Body of pancreas (tissue), 4 donors: Measurements from ENCODE around the gene TBC1D17. TPM values are rescaled to one million over a fixed set of nuclear protein-coding genes. Genes with fewer than 3 reads are reported as not detected.
A peak's percentile ranks its signal among the peaks of the same experiment; 100 is the strongest.

Experiments used
- ATAC-seq: fragments of 150-250 bp; one replicate; pipeline ENCODE4 v1.9.1; 2016
- DNase-seq, 4 donors: peaks; one replicate each; pipeline ENCODE4 v3.0.0-alpha.2; 2019
- H3K27ac ChIP-seq, 4 donors: fragments of 200-600 bp; sonication (generic); 1 replicate in 3 of 4; 2 replicates in 1 of 4; pipeline versions ENCODE4 v1.5.1 to v1.6.1; 2016 to 2019; ENCODE audit warnings: mild to moderate bottlenecking in 1 of 4, mixed read lengths in 1 of 4, moderate library complexity in 1 of 4
- H3K27me3 ChIP-seq, 2 donors: fragments of 200-600 bp; sonication (generic); one replicate each; pipeline ENCODE4 v1.6.0; 2016; ENCODE audit warnings: mild to moderate bottlenecking in 1 of 2
- H3K36me3 ChIP-seq, 2 donors: fragments of 200-600 bp; sonication (generic); replicated peaks in 1 of 2; 2 replicates each; pipeline ENCODE4 v1.5.1; 2016; ENCODE audit warnings: low read depth in 2 of 2; ENCODE audit not compliant: insufficient read depth in 1 of 2
- H3K4me1 ChIP-seq: fragments of 200-600 bp; sonication (generic); one replicate; pipeline ENCODE4 v1.6.0; 2016
- H3K4me3 ChIP-seq, 2 donors: fragments of 200-600 bp; sonication (generic); 1 replicate in 1 of 2; 2 replicates in 1 of 2; pipeline ENCODE4 v1.5.1; 2016 to 2019
- H3K9me3 ChIP-seq, 3 donors: fragments of 200-600 bp; sonication (generic); 1 replicate in 2 of 3; 2 replicates in 1 of 3; pipeline ENCODE4 v1.5.1; 2016
- POLR2A ChIP-seq, 3 donors: fragments of 450-650 bp; IDR thresholded peaks; one replicate each; pipeline ENCODE4 v1.6.1; 2016; ENCODE audit warnings: antibody characterized with exemption in 3 of 3, mild to moderate bottlenecking in 2 of 3
- WGBS, 2 donors: methylation state at CpG; one replicate each; pipeline ENCODE4 v1.1.5; 2017; 5-methylcytosine and 5-hydroxymethylcytosine counted together
- intact Hi-C: fragments of 100-400 bp; cut with DNase I; formaldehyde crosslinking; loops from one replicate; pipeline ENCODE4 v1.15.1; 2023
- total RNA-seq, 2 donors: library from RNA; depleted of rRNA; stranded (reverse); fragments of >200 nt; gene quantifications; one replicate each; pipeline ENCODE4 v1.1.0, GENCODE V29; 2016
- TF ChIP-seq, protein P1 (sequence below), 7 experiments: fragments of 450-650 bp in 4 of 7; fragments of 200-600 bp in 3 of 7; sonication (generic) in 3 of 7; IDR thresholded peaks; one replicate each; pipeline ENCODE4 v1.5.1; 2016 to 2019; ENCODE audit warnings: antibody characterized with exemption in 7 of 7

Gene TBC1D17
- total RNA-seq, 2 donors from 2014 or later, result 25.9 to 37.6 TPM

DNA sequence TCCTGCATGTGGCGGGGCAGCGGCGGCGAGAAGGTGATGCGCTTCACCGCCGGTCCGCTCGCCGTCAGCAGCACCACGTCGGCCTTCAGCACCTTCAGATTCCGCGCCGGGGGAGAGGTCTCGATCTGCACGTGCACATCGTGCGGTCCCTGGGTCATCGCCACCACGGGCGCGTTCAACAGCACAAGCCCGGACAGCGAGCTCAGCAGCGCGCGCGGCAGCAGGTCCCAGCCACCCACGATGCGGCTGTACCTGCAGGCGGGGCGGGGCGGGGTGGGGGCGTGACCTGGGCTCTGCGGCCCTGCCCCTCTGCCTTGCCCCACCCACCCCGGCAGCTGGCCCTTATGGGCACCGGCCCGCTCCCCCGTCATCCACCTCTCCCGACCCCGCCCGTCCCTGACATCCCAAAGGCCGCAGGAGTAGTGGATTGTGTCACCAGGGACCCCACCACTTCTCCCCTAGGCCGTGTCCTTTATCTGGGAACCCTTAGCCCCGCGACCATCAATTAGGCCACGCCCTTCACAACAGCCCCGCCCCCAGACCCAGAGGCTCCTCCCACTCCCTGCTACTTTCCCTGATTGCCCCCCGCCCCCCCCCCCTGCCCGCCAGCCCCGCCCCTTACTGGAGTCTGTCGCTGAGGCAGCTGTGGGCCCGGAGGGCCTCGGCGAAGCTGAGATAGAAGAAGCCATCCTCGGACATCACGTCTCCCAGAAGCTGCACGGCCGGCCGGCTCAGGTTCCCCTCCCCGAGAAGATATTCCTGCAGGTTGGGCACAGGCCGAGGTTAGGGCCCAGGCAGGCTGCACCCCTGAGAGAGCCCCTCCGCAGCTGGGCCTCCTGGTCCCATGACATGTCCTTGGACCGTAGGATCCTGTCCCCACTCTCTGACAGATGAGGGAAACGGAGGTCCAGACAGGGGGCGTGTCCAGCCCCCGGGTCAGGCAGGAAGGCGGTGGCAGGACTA is 13.1 kb downstream of the TBC1D17 start:
- Histone ChIP-seq H3K4me1 (peaks cover 9% of the 10 kb centered on the region), H3K9me3 (no peaks in the 10 kb centered on the region), H3K27ac (no peak overlapping the region), H3K36me3 (no peaks in the 10 kb centered on the region), H3K4me3 (no peak overlapping the region), H3K27me3 (no peaks in the 10 kb centered on the region)
- no peak for TF ChIP-seq POLR2A (IDR thresholded peaks at IDR 0.05)
- TF ChIP-seq, protein P1, sequence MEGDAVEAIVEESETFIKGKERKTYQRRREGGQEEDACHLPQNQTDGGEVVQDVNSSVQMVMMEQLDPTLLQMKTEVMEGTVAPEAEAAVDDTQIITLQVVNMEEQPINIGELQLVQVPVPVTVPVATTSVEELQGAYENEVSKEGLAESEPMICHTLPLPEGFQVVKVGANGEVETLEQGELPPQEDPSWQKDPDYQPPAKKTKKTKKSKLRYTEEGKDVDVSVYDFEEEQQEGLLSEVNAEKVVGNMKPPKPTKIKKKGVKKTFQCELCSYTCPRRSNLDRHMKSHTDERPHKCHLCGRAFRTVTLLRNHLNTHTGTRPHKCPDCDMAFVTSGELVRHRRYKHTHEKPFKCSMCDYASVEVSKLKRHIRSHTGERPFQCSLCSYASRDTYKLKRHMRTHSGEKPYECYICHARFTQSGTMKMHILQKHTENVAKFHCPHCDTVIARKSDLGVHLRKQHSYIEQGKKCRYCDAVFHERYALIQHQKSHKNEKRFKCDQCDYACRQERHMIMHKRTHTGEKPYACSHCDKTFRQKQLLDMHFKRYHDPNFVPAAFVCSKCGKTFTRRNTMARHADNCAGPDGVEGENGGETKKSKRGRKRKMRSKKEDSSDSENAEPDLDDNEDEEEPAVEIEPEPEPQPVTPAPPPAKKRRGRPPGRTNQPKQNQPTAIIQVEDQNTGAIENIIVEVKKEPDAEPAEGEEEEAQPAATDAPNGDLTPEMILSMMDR (IDR thresholded peaks at IDR 0.05), result peak in 4 of 7 experiments; percentile 3 to 15 (median 10)
- DNase-seq (peak in 3 of 4 donors; percentile 45 to 65 (median 45)), ATAC-seq (peak; percentile 59)
- 23 to 42% methylated on average over 4 to 39 of the region's 69 CpGs for WGBS, 2 donors
- intact Hi-C loops, result no loop called here

DNA sequence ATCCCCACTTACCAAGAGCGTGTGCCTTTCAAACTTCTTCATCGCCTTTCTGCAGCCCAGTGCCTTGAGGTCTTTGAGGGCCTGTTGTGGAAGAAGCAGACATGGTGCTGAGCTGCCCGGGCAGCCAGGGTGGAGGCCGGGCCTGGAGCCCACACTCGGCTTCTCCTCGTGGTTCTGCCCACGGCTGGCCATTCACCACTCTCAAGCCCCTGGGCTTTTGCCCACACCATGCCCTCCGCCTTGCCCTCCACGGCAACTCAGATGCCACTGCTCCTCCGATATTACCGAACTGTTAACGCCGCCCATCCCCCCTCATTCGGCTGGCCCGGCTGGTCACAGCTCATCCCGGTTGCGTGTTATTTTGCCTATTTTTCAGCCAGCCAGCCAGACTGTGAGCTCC is 13.9 kb downstream of the TBC1D17 start:
- no peak for TF ChIP-seq POLR2A (IDR thresholded peaks at IDR 0.05)
- TF ChIP-seq, protein P1 (IDR thresholded peaks at IDR 0.05), result no peak
- Histone ChIP-seq H3K4me1 (peaks cover 9% of the 10 kb centered on the region), H3K36me3 (no peaks in the 10 kb centered on the region), H3K27me3 (no peaks in the 10 kb centered on the region), H3K9me3 (no peaks in the 10 kb centered on the region), H3K4me3 (no peak overlapping the region), H3K27ac (no peak overlapping the region)
- ATAC-seq, result no peak
- intact Hi-C loops, result no loop called here
- 82 to 87% methylated on average over 17 of the region's 17 CpGs for WGBS, 2 donors
- no peak for DNase-seq

DNA sequence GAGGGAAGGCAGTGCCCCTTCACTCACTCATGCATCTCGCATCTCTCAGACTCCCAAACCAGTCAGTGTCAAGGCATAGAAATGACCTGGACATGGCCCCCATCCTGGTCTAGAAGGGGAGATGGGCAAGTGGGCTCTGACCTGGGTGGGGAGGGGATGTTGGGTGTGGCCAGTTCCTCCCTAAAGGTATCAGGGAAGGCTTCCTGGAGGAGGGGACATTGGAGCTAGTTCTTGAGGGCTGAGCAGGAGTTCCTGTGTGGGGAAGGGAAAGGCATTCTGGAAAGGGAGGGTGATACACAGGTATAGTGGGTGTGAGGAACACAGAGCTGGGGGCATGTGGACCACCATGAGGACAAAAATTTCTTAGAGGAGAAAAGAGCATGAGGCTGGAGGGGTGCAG is 15.2 kb downstream of the TBC1D17 start:
- no peak for ATAC-seq
- Histone ChIP-seq H3K27me3 (no peaks in the 10 kb centered on the region), H3K36me3 (no peaks in the 10 kb centered on the region), H3K9me3 (no peaks in the 10 kb centered on the region), H3K4me3 (no peak overlapping the region), H3K27ac (no peak overlapping the region), H3K4me1 (peaks cover 9% of the 10 kb centered on the region)
- DNase-seq, result no peak
- TF ChIP-seq, protein P1 (IDR thresholded peaks at IDR 0.05), result no peak
- TF ChIP-seq POLR2A (IDR thresholded peaks at IDR 0.05), result no peak
- WGBS, 2 donors, result 75 to 91% methylated on average over 1 of the region's 1 CpG
- intact Hi-C loops, result no loop called here

DNA sequence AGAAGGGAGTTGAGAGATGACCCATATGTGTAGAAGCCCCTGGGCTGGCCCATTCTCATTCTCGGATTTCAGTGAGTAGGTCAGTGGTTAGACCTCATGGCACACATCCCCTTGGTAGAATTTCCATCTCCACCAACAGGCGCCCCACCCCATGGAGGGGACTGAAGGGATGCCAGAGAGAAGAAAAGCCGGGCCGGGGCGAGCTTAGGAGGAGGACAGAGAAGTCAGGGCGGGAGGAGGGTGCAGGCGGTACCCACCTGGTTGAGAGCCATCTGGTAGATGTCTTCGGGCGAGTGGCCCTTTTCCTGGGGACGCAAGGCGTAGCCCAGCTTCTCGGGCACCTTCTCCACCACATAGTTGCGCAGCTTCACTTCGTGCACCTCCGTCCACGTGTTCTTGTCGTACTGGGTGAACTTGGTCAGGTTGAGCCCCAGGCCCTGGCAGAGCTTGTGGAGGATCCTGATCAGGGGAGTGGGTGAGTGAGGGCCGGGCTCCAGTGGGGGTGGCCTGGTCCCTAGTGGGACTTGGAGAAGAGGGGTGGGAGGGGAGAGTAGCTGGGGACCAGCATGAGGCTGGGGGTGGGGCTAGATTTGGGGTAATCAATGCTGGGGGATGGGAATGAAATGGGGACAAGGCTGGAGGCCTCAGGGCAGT is 16.6 kb downstream of the TBC1D17 start:
- no peaks in the 10 kb centered on the region for H3K9me3 ChIP-seq
- no peaks in the 10 kb centered on the region for H3K27me3 ChIP-seq
- no peak overlapping the region for H3K4me3 ChIP-seq
- 86 to 91% methylated on average over 8 to 18 of the region's 18 CpGs for WGBS, 2 donors
- intact Hi-C loops, result no loop called here
- no peaks in the 10 kb centered on the region for H3K36me3 ChIP-seq
- no peak for DNase-seq
- H3K4me1 ChIP-seq, result peaks cover 9% of the 10 kb centered on the region
- ATAC-seq, result no peak
- no peak for TF ChIP-seq POLR2A (IDR thresholded peaks at IDR 0.05)
- TF ChIP-seq, protein P1 (IDR thresholded peaks at IDR 0.05), result no peak
- H3K27ac ChIP-seq, result no peak overlapping the region
